Measurements from ENCODE around the gene CSMD2. TPM values are rescaled to one million over a fixed set of nuclear protein-coding genes. Genes with fewer than 3 reads are reported as not detected.

The CSMD2 gene
- total RNA-seq, 1 donor from 2014 or later = 0.52 TPM

- Histone ChIP-seq H3K9ac (ENCODE audit: low read depth in 1 of 3, low read length in 3 of 3) (no peak overlapping the region), H3K4me3 (ENCODE audit: low read length in 3 of 3) (no peak overlapping the region), H3K36me3 (ENCODE audit: control insufficient read depth in 3 of 3, insufficient read depth in 3 of 3, low read length in 3 of 3) (no peaks in the 10 kb centered on the region), H3K27me3 (ENCODE audit: control insufficient read depth in 3 of 3, insufficient read depth in 3 of 3, low read length in 3 of 3) (peaks cover 0 to 14% (median 0%) of the 10 kb centered on the region in 3 donors), H3K27ac (ENCODE audit: low read depth, low read length) (no peak overlapping the region), H3K4me1 (ENCODE audit: control insufficient read depth in 3 of 3, insufficient read depth in 3 of 3, low read length in 3 of 3) (no peaks in the 10 kb centered on the region), H3K9me3 (ENCODE audit: control insufficient read depth in 3 of 3, low read length in 3 of 3) (no peaks in the 10 kb centered on the region)
These were observed 383.4 kb downstream of the CSMD2 start for GRCh38 chr1:33781652-33782051.

DNA sequence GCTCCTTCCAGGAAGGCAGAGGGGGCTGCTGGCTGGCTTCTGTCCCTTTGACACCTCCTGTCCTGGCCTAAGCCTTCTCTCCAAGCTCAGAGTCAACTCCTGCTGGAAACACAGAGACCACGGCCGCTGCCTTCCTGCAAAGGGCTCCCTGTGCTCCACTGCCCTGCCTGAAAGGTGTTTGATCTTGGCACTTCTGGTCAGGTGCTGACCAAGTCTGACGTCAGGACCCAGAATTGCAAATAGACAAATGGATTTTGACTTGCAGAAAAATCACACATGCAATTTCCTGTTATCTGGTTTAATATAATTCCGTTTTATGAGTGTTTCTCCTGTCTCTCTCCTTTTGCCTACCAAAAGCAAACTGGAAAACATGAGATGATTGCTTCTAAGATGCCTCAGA is 387.7 kb downstream of the CSMD2 start:
- Histone ChIP-seq H3K9me3 (ENCODE audit: control insufficient read depth in 3 of 3, low read length in 3 of 3) (no peaks in the 10 kb centered on the region), H3K36me3 (ENCODE audit: control insufficient read depth in 3 of 3, insufficient read depth in 3 of 3, low read length in 3 of 3) (no peaks in the 10 kb centered on the region), H3K4me3 (ENCODE audit: low read length in 3 of 3) (no peak overlapping the region), H3K27ac (ENCODE audit: low read depth, low read length) (no peak overlapping the region), H3K9ac (ENCODE audit: low read depth in 1 of 3, low read length in 3 of 3) (no peak overlapping the region), H3K27me3 (ENCODE audit: control insufficient read depth in 3 of 3, insufficient read depth in 3 of 3, low read length in 3 of 3) (peaks cover 8 to 22% (median 12%) of the 10 kb centered on the region in 3 donors), H3K4me1 (ENCODE audit: control insufficient read depth in 3 of 3, insufficient read depth in 3 of 3, low read length in 3 of 3) (no peaks in the 10 kb centered on the region)

GRCh38 chr1:33768821-33769220 is 396.2 kb downstream of the CSMD2 start:
- H3K36me3 ChIP-seq (ENCODE audit: control insufficient read depth in 3 of 3, insufficient read depth in 3 of 3, low read length in 3 of 3) = no peaks in the 10 kb centered on the region
- no peak overlapping the region for H3K27ac ChIP-seq (ENCODE audit: low read depth, low read length)
- no peak overlapping the region for H3K4me3 ChIP-seq (ENCODE audit: low read length in 3 of 3)
- no peak overlapping the region for H3K9ac ChIP-seq (ENCODE audit: low read depth in 1 of 3, low read length in 3 of 3)
- H3K27me3 ChIP-seq (ENCODE audit: control insufficient read depth in 3 of 3, insufficient read depth in 3 of 3, low read length in 3 of 3) = peaks cover 0 to 10% (median 2%) of the 10 kb centered on the region in 3 donors
- no peaks in the 10 kb centered on the region for H3K9me3 ChIP-seq (ENCODE audit: control insufficient read depth in 3 of 3, low read length in 3 of 3)
- H3K4me1 ChIP-seq (ENCODE audit: control insufficient read depth in 3 of 3, insufficient read depth in 3 of 3, low read length in 3 of 3) = no peaks in the 10 kb centered on the region

- Histone ChIP-seq H3K27ac (ENCODE audit: low read depth, low read length) (no peak overlapping the region), H3K9ac (ENCODE audit: low read depth in 1 of 3, low read length in 3 of 3) (no peak overlapping the region), H3K27me3 (ENCODE audit: control insufficient read depth in 3 of 3, insufficient read depth in 3 of 3, low read length in 3 of 3) (peaks cover 0 to 6% (median 2%) of the 10 kb centered on the region in 3 donors), H3K36me3 (ENCODE audit: control insufficient read depth in 3 of 3, insufficient read depth in 3 of 3, low read length in 3 of 3) (no peaks in the 10 kb centered on the region), H3K9me3 (ENCODE audit: control insufficient read depth in 3 of 3, low read length in 3 of 3) (no peaks in the 10 kb centered on the region), H3K4me3 (ENCODE audit: low read length in 3 of 3) (no peak overlapping the region), H3K4me1 (ENCODE audit: control insufficient read depth in 3 of 3, insufficient read depth in 3 of 3, low read length in 3 of 3) (no peaks in the 10 kb centered on the region)
These were observed 396.9 kb downstream of the CSMD2 start for GRCh38 chr1:33768106-33768505.

DNA sequence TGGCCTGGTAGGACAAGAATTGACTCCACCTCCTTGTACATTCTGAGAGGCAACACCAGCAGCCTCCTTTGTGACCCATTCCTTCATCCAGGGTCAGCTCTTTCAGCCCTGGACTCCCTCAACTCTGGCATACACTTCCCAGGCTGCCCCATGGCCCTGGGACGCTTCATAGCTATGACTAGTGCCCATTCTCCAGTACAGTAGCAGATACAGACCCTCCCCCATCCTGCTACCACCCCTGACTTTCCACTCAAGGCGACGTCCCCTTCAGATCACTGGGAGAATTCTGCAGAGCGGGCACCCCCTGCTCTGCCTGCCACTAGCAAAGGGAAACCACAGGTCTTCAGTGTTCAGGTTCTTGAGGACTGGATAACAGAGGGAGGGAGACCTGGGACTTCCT is 400.9 kb downstream of the CSMD2 start:
- Histone ChIP-seq H3K9ac (ENCODE audit: low read depth in 1 of 3, low read length in 3 of 3) (no peak overlapping the region), H3K27ac (ENCODE audit: low read depth, low read length) (no peak overlapping the region), H3K36me3 (ENCODE audit: control insufficient read depth in 3 of 3, insufficient read depth in 3 of 3, low read length in 3 of 3) (no peaks in the 10 kb centered on the region), H3K9me3 (ENCODE audit: control insufficient read depth in 3 of 3, low read length in 3 of 3) (no peaks in the 10 kb centered on the region), H3K27me3 (ENCODE audit: control insufficient read depth in 3 of 3, insufficient read depth in 3 of 3, low read length in 3 of 3) (no peaks in the 10 kb centered on the region), H3K4me1 (ENCODE audit: control insufficient read depth in 3 of 3, insufficient read depth in 3 of 3, low read length in 3 of 3) (no peaks in the 10 kb centered on the region), H3K4me3 (ENCODE audit: low read length in 3 of 3) (no peak overlapping the region)

DNA sequence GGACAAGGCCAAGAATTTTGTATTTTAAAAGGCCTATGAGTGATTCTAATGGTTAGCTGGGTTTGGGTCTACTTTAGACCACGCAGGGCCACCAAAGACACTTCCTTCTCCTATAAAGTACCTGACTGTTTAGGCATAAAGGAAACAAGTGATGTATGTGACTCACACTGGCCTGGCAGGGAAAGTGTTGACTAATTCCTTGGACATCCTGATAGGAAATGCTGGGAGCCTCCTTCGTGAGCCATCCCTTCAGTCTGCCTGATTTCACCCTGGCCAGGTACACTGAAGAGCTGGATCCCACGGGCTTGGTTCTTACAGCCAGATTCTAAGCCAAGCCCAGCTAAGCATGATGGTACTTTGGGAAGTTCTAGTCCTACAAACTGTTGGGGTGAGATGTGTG is 401.6 kb downstream of the CSMD2 start:
- H3K9ac ChIP-seq (ENCODE audit: low read depth in 1 of 3, low read length in 3 of 3) = no peak overlapping the region
- H3K4me3 ChIP-seq (ENCODE audit: low read length in 3 of 3) = no peak overlapping the region
- H3K27ac ChIP-seq (ENCODE audit: low read depth, low read length) = peak overlapping the region; percentile 29
- no peaks in the 10 kb centered on the region for H3K36me3 ChIP-seq (ENCODE audit: control insufficient read depth in 3 of 3, insufficient read depth in 3 of 3, low read length in 3 of 3)
- no peaks in the 10 kb centered on the region for H3K9me3 ChIP-seq (ENCODE audit: control insufficient read depth in 3 of 3, low read length in 3 of 3)
- no peaks in the 10 kb centered on the region for H3K27me3 ChIP-seq (ENCODE audit: control insufficient read depth in 3 of 3, insufficient read depth in 3 of 3, low read length in 3 of 3)
- peaks cover 0 to 2% (median 0%) of the 10 kb centered on the region in 3 donors for H3K4me1 ChIP-seq (ENCODE audit: control insufficient read depth in 3 of 3, insufficient read depth in 3 of 3, low read length in 3 of 3)

DNA sequence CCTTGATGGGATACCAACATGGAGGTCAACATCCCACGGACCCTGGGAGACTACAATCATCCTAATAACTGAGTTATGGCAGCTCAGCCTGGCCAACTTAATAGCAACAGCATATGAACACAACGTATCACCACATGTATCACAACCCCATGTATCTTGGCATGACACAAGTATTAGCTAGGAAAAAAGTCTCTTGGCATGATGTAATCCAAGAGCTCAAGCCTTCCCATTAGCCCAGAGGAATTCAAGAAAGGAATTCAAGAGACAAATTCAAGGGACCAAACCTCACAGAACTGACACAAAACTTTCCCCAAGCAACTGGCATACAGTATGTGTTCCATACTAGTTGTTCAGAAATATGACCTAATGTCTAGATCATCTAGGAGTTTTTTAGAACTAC is 402.1 kb downstream of the CSMD2 start:
- Histone ChIP-seq H3K9me3 (ENCODE audit: control insufficient read depth in 3 of 3, low read length in 3 of 3) (no peaks in the 10 kb centered on the region), H3K4me1 (ENCODE audit: control insufficient read depth in 3 of 3, insufficient read depth in 3 of 3, low read length in 3 of 3) (peaks cover 0 to 2% (median 0%) of the 10 kb centered on the region in 3 donors), H3K27me3 (ENCODE audit: control insufficient read depth in 3 of 3, insufficient read depth in 3 of 3, low read length in 3 of 3) (no peaks in the 10 kb centered on the region), H3K36me3 (ENCODE audit: control insufficient read depth in 3 of 3, insufficient read depth in 3 of 3, low read length in 3 of 3) (no peaks in the 10 kb centered on the region), H3K27ac (ENCODE audit: low read depth, low read length) (peak overlapping the region; percentile 29), H3K4me3 (ENCODE audit: low read length in 3 of 3) (no peak overlapping the region), H3K9ac (ENCODE audit: low read depth in 1 of 3, low read length in 3 of 3) (no peak overlapping the region)

GRCh38 chr1:33762109-33762830 is 402.8 kb downstream of the CSMD2 start:
- Histone ChIP-seq H3K4me3 (ENCODE audit: low read length in 3 of 3) (no peak overlapping the region), H3K4me1 (ENCODE audit: control insufficient read depth in 3 of 3, insufficient read depth in 3 of 3, low read length in 3 of 3) (peaks cover 0 to 2% (median 0%) of the 10 kb centered on the region in 3 donors), H3K27me3 (ENCODE audit: control insufficient read depth in 3 of 3, insufficient read depth in 3 of 3, low read length in 3 of 3) (no peaks in the 10 kb centered on the region), H3K9me3 (ENCODE audit: control insufficient read depth in 3 of 3, low read length in 3 of 3) (no peaks in the 10 kb centered on the region), H3K9ac (ENCODE audit: low read depth in 1 of 3, low read length in 3 of 3) (no peak overlapping the region), H3K27ac (ENCODE audit: low read depth, low read length) (peak overlapping the region; percentile 29), H3K36me3 (ENCODE audit: control insufficient read depth in 3 of 3, insufficient read depth in 3 of 3, low read length in 3 of 3) (no peaks in the 10 kb centered on the region)

- Histone ChIP-seq H3K27me3 (ENCODE audit: control insufficient read depth in 3 of 3, insufficient read depth in 3 of 3, low read length in 3 of 3) (peaks cover 0 to 3% (median 0%) of the 10 kb centered on the region in 3 donors), H3K4me3 (ENCODE audit: low read length in 3 of 3) (no peak overlapping the region), H3K36me3 (ENCODE audit: control insufficient read depth in 3 of 3, insufficient read depth in 3 of 3, low read length in 3 of 3) (no peaks in the 10 kb centered on the region), H3K27ac (ENCODE audit: low read depth, low read length) (no peak overlapping the region), H3K9ac (ENCODE audit: low read depth in 1 of 3, low read length in 3 of 3) (no peak overlapping the region), H3K4me1 (ENCODE audit: control insufficient read depth in 3 of 3, insufficient read depth in 3 of 3, low read length in 3 of 3) (peaks cover 0 to 2% (median 0%) of the 10 kb centered on the region in 3 donors), H3K9me3 (ENCODE audit: control insufficient read depth in 3 of 3, low read length in 3 of 3) (no peaks in the 10 kb centered on the region)
These were observed 406.3 kb downstream of the CSMD2 start for GRCh38 chr1:33758698-33759097.

DNA sequence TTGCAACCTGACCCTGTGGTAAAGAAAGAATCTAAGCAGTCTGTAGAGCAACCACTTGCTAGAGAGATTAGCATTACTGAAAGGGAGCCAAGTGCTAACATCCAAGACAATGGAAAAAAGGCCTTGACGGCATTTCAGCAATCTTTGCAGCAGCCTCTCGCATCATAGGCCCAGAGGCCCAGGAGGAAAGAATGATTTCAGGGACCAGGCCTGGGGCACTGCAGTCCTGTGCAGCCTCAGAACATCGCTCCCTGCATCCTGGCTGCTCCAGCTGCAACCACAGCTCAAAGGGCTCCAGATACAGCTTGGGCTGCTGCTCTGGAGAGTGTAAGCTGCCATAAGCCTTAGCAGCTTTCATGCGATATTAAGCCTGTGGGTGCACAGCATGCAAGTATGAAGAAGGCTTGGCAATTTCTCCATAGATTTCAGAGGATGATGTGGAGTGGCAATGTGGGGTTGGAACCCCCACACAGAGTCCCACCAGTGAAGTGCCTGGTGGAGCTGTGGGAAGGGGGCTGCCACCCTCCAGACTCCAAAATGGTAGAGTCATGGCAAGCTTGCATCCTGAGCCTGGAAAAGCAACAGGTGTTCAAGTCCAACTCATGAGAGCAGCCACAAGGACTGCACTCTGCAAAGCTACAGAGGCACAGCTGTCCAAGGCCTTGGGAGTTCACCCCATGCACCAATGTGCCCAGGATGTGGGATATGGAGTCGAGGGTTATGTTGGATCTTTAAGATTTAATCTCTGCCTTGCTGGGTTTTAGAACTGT is 411.8 kb downstream of the CSMD2 start:
- Histone ChIP-seq H3K4me3 (ENCODE audit: low read length in 3 of 3) (no peak overlapping the region), H3K9me3 (ENCODE audit: control insufficient read depth in 3 of 3, low read length in 3 of 3) (no peaks in the 10 kb centered on the region), H3K27ac (ENCODE audit: low read depth, low read length) (no peak overlapping the region), H3K9ac (ENCODE audit: low read depth in 1 of 3, low read length in 3 of 3) (no peak overlapping the region), H3K4me1 (ENCODE audit: control insufficient read depth in 3 of 3, insufficient read depth in 3 of 3, low read length in 3 of 3) (no peaks in the 10 kb centered on the region), H3K36me3 (ENCODE audit: control insufficient read depth in 3 of 3, insufficient read depth in 3 of 3, low read length in 3 of 3) (no peaks in the 10 kb centered on the region), H3K27me3 (ENCODE audit: control insufficient read depth in 3 of 3, insufficient read depth in 3 of 3, low read length in 3 of 3) (peaks cover 0 to 3% (median 0%) of the 10 kb centered on the region in 3 donors)

Measured in skeletal muscle tissue (tissue), 4 donors.